IMR-90 (cell line): Measurements from ENCODE around the gene MBTPS2. TPM values are rescaled to one million over a fixed set of nuclear protein-coding genes. Genes with fewer than 3 reads are reported as not detected.

Source experiments
- ATAC-seq: fragments of 200-7000 bp; cut with Tn5 transposase; 2 replicates; pipeline ENCODE4 v1.9.1; 2020; ENCODE audit warnings: low read depth, mild to moderate bottlenecking, moderate library complexity
- BruUV-seq: library from RNA; stranded (reverse); fragments of 400-500 nt; replicated peaks from 2 replicates; lab custom pipeline; 2021; lab: Mats Ljungman, UMichigan
- CTCF ChIA-PET: fragments of 300-600 bp; formaldehyde crosslinking; extraction: SDS; loops from one replicate; lab custom pipeline; 2021; ENCODE audit warnings: antibody characterized with exemption; lab: Yijun Ruan, JAX
- POLR2A ChIA-PET: fragments of 300-600 bp; sonication (Branson Sonifier 250); formaldehyde crosslinking; loops from one replicate; lab custom pipeline; 2022; ENCODE audit warnings: antibody characterized with exemption; ENCODE audit not compliant: unreplicated experiment; lab: Charles Lee
- DNase-seq: peaks from one replicate; pipeline ENCODE4 v3.0.0; 2013
- H2AFZ ChIP-seq: replicated peaks from 2 replicates; pipeline ENCODE3; 2013; ENCODE audit warnings: low read length, mild to moderate bottlenecking; ENCODE audit not compliant: poor library complexity
- H2AK5ac ChIP-seq: 2 replicates; pipeline ENCODE4 v1.6.1; 2013; ENCODE audit warnings: low read depth, low read length, inconsistent platforms
- H2AK9ac ChIP-seq: replicated peaks from 2 replicates; pipeline ENCODE3; 2013; ENCODE audit warnings: mild to moderate bottlenecking, low read depth, low read length, moderate library complexity; ENCODE audit not compliant: poor library complexity
- H2BK120ac ChIP-seq: 2 replicates; pipeline ENCODE4 v1.6.1; 2013; ENCODE audit warnings: low read depth, low read length, inconsistent platforms
- H2BK15ac ChIP-seq: 3 replicates; pipeline ENCODE4 v1.6.1; 2013; ENCODE audit warnings: low read depth, low read length, inconsistent platforms
- H2BK20ac ChIP-seq: 2 replicates; pipeline ENCODE4 v1.6.1; 2013; ENCODE audit warnings: low read depth, mild to moderate bottlenecking, inconsistent platforms, low read length, moderate library complexity
- H2BK5ac ChIP-seq: 2 replicates; pipeline ENCODE4 v1.6.1; 2013; ENCODE audit warnings: mild to moderate bottlenecking, low read depth, low read length, inconsistent platforms; ENCODE audit not compliant: poor library complexity, severe bottlenecking
- H3K14ac ChIP-seq: replicated peaks from 2 replicates; pipeline ENCODE4 v1.6.1; 2013; ENCODE audit warnings: low read depth, low read length, inconsistent platforms
- H3K18ac ChIP-seq: 2 replicates; pipeline ENCODE4 v1.6.1; 2013; ENCODE audit warnings: low read depth, low read length, control low read depth
- H3K23ac ChIP-seq: 2 replicates; pipeline ENCODE4 v1.6.1; 2013; ENCODE audit warnings: low read depth, low read length, inconsistent platforms
- H3K27ac ChIP-seq: 2 replicates; pipeline ENCODE4 v1.5.1; 2013; ENCODE audit warnings: mild to moderate bottlenecking, control low read depth, low read length; ENCODE audit not compliant: insufficient read depth
- H3K27me3 ChIP-seq: 2 replicates; pipeline ENCODE4 v1.6.1; 2013; ENCODE audit warnings: low read length; ENCODE audit not compliant: control insufficient read depth, insufficient read depth
- H3K36me3 ChIP-seq: 2 replicates; pipeline ENCODE4 v1.6.1; 2013; ENCODE audit warnings: low read length, mixed read lengths; ENCODE audit not compliant: control insufficient read depth, insufficient read depth
- H3K4ac ChIP-seq: 2 replicates; pipeline ENCODE4 v1.6.1; 2013; ENCODE audit warnings: low read depth, low read length, inconsistent platforms
- H3K4me1 ChIP-seq: 2 replicates; pipeline ENCODE4 v1.6.1; 2013; ENCODE audit warnings: low read length, mixed read lengths; ENCODE audit not compliant: control insufficient read depth, insufficient read depth
- H3K4me2 ChIP-seq: 2 replicates; pipeline ENCODE4 v1.6.1; 2013; ENCODE audit warnings: low read depth, mild to moderate bottlenecking, control low read depth, low read length, moderate library complexity
- H3K4me3 ChIP-seq: 2 replicates; pipeline ENCODE4 v1.5.1; 2013; ENCODE audit warnings: low read depth, mild to moderate bottlenecking, control low read depth, low read length, moderate library complexity; ENCODE audit not compliant: insufficient read depth
- H3K56ac ChIP-seq: 2 replicates; pipeline ENCODE4 v1.6.1; 2013; ENCODE audit warnings: low read length, inconsistent platforms; ENCODE audit not compliant: insufficient read depth; ENCODE audit errors: extremely low read depth
- H3K79me1 ChIP-seq, 2 experiments: 2 replicates each; pipeline ENCODE4 v1.6.1; 2013; ENCODE audit warnings: low read length in 2 of 2, inconsistent platforms in 1 of 2, low read depth in 1 of 2
- H3K9ac ChIP-seq: 2 replicates; pipeline ENCODE4 v1.6.1; 2013; ENCODE audit warnings: low read depth, low read length, control low read depth
- H3K9me1 ChIP-seq: 2 replicates; pipeline ENCODE4 v1.6.1; 2013; ENCODE audit warnings: low read length, inconsistent platforms; ENCODE audit not compliant: insufficient read depth
- H3K9me3 ChIP-seq: 2 replicates; pipeline ENCODE4 v1.6.1; 2013; ENCODE audit warnings: low read length; ENCODE audit not compliant: control insufficient read depth, insufficient read depth
- H4K20me1 ChIP-seq: 2 replicates; pipeline ENCODE4 v1.6.1; 2013; ENCODE audit warnings: low read length, inconsistent platforms; ENCODE audit not compliant: insufficient read depth
- H4K5ac ChIP-seq: 2 replicates; pipeline ENCODE4 v1.6.1; 2013; ENCODE audit warnings: mild to moderate bottlenecking, low read depth, low read length, control low read depth
- H4K8ac ChIP-seq, 2 experiments: 2 replicates each; pipeline ENCODE4 v1.6.1; 2013; ENCODE audit warnings: low read depth in 2 of 2, low read length in 2 of 2, control low read depth in 1 of 2, inconsistent platforms in 1 of 2
- H4K91ac ChIP-seq: 2 replicates; pipeline ENCODE4 v1.6.1; 2013; ENCODE audit warnings: low read depth, low read length, inconsistent platforms; ENCODE audit not compliant: insufficient read depth
- CHD1 ChIP-seq: IDR thresholded peaks from 2 replicates; pipeline ENCODE4 v1.6.1; 2012; ENCODE audit warnings: low read depth, low read length, improper control_type of control experiment
- FOS ChIP-seq: fragments of 150-350 bp; IDR thresholded peaks from 2 replicates; pipeline ENCODE4 v1.6.1; 2016; ENCODE audit warnings: low read depth, low read length
- MAFK ChIP-seq: IDR thresholded peaks from 2 replicates; pipeline ENCODE4 v1.6.1; 2012; ENCODE audit warnings: low read depth, low read length, improper control_type of control experiment
- MAZ ChIP-seq: IDR thresholded peaks from 2 replicates; pipeline ENCODE4 v1.6.1; 2012; ENCODE audit warnings: low read depth, mild to moderate bottlenecking, low read length, improper control_type of control experiment, moderate library complexity, borderline replicate concordance
- NFE2L2 ChIP-seq: fragments of 150-350 bp; IDR thresholded peaks from 2 replicates; pipeline ENCODE4 v1.6.1; 2016; ENCODE audit warnings: low read depth, mild to moderate bottlenecking, low read length
- POLR2A ChIP-seq: IDR thresholded peaks from 2 replicates; pipeline ENCODE4 v1.6.1; 2012; ENCODE audit warnings: mild to moderate bottlenecking, low read depth, low read length
- RAD21 ChIP-seq: IDR thresholded peaks from 2 replicates; pipeline ENCODE4 v1.6.1; 2012; ENCODE audit warnings: low read length, improper control_type of control experiment
- RCOR1 ChIP-seq: IDR thresholded peaks from 2 replicates; pipeline ENCODE4 v1.6.1; 2012; ENCODE audit warnings: mild to moderate bottlenecking, low read length, improper control_type of control experiment; ENCODE audit not compliant: insufficient replicate concordance
- RFX5 ChIP-seq: IDR thresholded peaks from 2 replicates; pipeline ENCODE4 v1.8.0; 2012; ENCODE audit warnings: low read depth, mild to moderate bottlenecking, low read length, moderate library complexity
- SMC3 ChIP-seq: fragments of 150-350 bp; IDR thresholded peaks from 2 replicates; pipeline ENCODE4 v1.6.1; 2016; ENCODE audit warnings: low read depth, mild to moderate bottlenecking, antibody characterized with exemption, low read length, moderate library complexity
- WGBS, 2 experiments: methylation state at CpG; one replicate each; pipeline versions ENCODE4 v1.1.5 to v1.1.7; 2013; ENCODE audit warnings: missing lambda C conversion rate in 2 of 2; ENCODE audit not compliant: insufficient read length in 1 of 2; ENCODE audit errors: extremely low coverage in 2 of 2; 5-methylcytosine and 5-hydroxymethylcytosine counted together
- dilution Hi-C: fragments of 300-500 bp; cut with HindIII; formaldehyde crosslinking; loops from one replicate; pipeline ENCODE4 v1.14.3; 2018; ENCODE audit warnings: low sequenced_read_pairs; ENCODE audit not compliant: unreplicated experiment
- in situ Hi-C: fragments of 300-500 bp; cut with MboI; formaldehyde crosslinking; loops from 3 replicates; pipeline ENCODE4 v1.14.3; 2019; ENCODE audit warnings: low sequenced_read_pairs, inconsistent platforms, mixed read lengths
- intact Hi-C: fragments of 100-400 bp; cut with micrococcal nuclease; formaldehyde crosslinking; loops from 2 replicates; pipeline ENCODE4 v1.10.0; 2022
- polyA plus RNA-seq, 3 experiments: library from polyadenylated mRNA; depleted of rRNA; stranded (reverse); fragments of >200 nt; gene quantifications; 2 replicates each; pipeline ENCODE4 v1.2.3, GENCODE V29; 2012; ENCODE audit warnings: low replicate concordance in 1 of 3
- total RNA-seq: library from RNA; depleted of rRNA; stranded (reverse); fragments of >200 nt; gene quantifications from 2 replicates; pipeline ENCODE4 v1.2.3, GENCODE V29; 2012
- TF ChIP-seq, protein P1 (sequence below): fragments of 150-350 bp; IDR thresholded peaks from 2 replicates; pipeline ENCODE4 v1.6.1; 2016; ENCODE audit warnings: low read depth, mild to moderate bottlenecking, low read length, moderate library complexity, borderline replicate concordance
- TF ChIP-seq, protein P2 (sequence below): fragments of 150-350 bp; IDR thresholded peaks from 2 replicates; pipeline ENCODE4 v1.6.1; 2017; ENCODE audit warnings: mild to moderate bottlenecking, antibody characterized with exemption, low read length, low read depth
- TF ChIP-seq, protein P3 (sequence below): conservative IDR thresholded peaks from 2 replicates; pipeline ENCODE4 v1.5.1; 2012; ENCODE audit warnings: mild to moderate bottlenecking, low read depth, low read length, improper control_type of control experiment

The MBTPS2 gene
- total and polyA plus RNA-seq, 2 of the 4 experiments (the other 2 are of a cell fraction): 4.7 to 12.4 TPM

DNA sequence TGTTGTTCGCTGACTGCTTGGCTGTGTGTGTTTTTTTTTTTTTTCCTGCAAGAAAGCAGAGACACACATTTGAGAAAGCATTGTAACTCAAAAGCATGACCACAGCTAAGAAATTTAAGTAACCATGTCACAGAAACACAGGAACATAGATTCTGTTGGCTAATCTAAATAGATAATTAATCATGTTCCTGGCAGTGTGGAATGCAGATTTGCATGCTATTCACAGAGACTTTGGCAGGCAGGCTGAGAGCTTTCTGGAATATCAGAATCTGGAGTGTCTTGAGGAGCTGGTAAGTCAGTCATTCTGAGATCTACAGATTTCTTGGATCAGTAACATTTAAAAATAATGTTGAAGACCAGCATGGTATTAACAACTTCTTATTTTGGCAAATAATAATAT, 67.8 kb downstream of the MBTPS2 start:
- DNase-seq: peak; percentile 30
- Histone ChIP-seq H3K4me3 (no peak overlapping the region), H3K18ac (no peak overlapping the region), H3K9ac (no peak overlapping the region), H2AK9ac (no peak overlapping the region), H4K5ac (no peak overlapping the region), H3K56ac (no peak overlapping the region), H3K4me1 (no peaks in the 10 kb centered on the region), H2BK15ac (no peak overlapping the region), H2AFZ (no peak overlapping the region), H3K79me1 (no peaks in the 10 kb centered on the region), H3K27me3 (peaks cover 4% of the 10 kb centered on the region; the same call in 1 of the 2 replicates), H2BK5ac (no peak overlapping the region), H4K8ac (no peak overlapping the region), H4K20me1 (no peaks in the 10 kb centered on the region), H3K27ac (no peak overlapping the region), H3K9me3 (no peaks in the 10 kb centered on the region), H3K4me2 (no peak overlapping the region), H2AK5ac (no peak overlapping the region), H4K91ac (no peak overlapping the region), H3K9me1 (no peaks in the 10 kb centered on the region), H3K23ac (no peak overlapping the region), H3K4ac (no peak overlapping the region), H3K14ac (no peak overlapping the region), H2BK20ac (no peak overlapping the region), H3K36me3 (no peaks in the 10 kb centered on the region), H2BK120ac (no peak overlapping the region)
- BruUV-seq: no TSS peak
- POLR2A ChIA-PET: no interaction called here
- ATAC-seq: peak; percentile 49
- no peak for TF ChIP-seq MAFK
- TF ChIP-seq MAZ: no peak
- TF ChIP-seq RFX5: no peak
- no peak for TF ChIP-seq RAD21
- TF ChIP-seq, protein P1, sequence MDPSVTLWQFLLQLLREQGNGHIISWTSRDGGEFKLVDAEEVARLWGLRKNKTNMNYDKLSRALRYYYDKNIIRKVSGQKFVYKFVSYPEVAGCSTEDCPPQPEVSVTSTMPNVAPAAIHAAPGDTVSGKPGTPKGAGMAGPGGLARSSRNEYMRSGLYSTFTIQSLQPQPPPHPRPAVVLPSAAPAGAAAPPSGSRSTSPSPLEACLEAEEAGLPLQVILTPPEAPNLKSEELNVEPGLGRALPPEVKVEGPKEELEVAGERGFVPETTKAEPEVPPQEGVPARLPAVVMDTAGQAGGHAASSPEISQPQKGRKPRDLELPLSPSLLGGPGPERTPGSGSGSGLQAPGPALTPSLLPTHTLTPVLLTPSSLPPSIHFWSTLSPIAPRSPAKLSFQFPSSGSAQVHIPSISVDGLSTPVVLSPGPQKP: no peak
- no peak for TF ChIP-seq SMC3
- TF ChIP-seq FOS: no peak
- no peak for TF ChIP-seq CHD1
- TF ChIP-seq NFE2L2: no peak
- no peak for TF ChIP-seq RCOR1
- TF ChIP-seq, protein P2, sequence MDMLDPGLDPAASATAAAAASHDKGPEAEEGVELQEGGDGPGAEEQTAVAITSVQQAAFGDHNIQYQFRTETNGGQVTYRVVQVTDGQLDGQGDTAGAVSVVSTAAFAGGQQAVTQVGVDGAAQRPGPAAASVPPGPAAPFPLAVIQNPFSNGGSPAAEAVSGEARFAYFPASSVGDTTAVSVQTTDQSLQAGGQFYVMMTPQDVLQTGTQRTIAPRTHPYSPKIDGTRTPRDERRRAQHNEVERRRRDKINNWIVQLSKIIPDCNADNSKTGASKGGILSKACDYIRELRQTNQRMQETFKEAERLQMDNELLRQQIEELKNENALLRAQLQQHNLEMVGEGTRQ: no peak
- TF ChIP-seq POLR2A: no peak
- TF ChIP-seq, protein P3, sequence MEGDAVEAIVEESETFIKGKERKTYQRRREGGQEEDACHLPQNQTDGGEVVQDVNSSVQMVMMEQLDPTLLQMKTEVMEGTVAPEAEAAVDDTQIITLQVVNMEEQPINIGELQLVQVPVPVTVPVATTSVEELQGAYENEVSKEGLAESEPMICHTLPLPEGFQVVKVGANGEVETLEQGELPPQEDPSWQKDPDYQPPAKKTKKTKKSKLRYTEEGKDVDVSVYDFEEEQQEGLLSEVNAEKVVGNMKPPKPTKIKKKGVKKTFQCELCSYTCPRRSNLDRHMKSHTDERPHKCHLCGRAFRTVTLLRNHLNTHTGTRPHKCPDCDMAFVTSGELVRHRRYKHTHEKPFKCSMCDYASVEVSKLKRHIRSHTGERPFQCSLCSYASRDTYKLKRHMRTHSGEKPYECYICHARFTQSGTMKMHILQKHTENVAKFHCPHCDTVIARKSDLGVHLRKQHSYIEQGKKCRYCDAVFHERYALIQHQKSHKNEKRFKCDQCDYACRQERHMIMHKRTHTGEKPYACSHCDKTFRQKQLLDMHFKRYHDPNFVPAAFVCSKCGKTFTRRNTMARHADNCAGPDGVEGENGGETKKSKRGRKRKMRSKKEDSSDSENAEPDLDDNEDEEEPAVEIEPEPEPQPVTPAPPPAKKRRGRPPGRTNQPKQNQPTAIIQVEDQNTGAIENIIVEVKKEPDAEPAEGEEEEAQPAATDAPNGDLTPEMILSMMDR: no peak
- CTCF ChIA-PET: no interaction called here
- dilution Hi-C loops: no loop called here
- no CpG with 5 or more reads among the region's 1 CpG for WGBS, 2 experiments
- in situ Hi-C loops: no loop called here
- intact Hi-C loops: no loop called here
